Gastrocnemius medialis (tissue), 4 donors: ENCODE results near the gene NRXN2. TPM values are rescaled to one million over a fixed set of nuclear protein-coding genes. Genes with fewer than 3 reads are reported as not detected.

ENCODE experiments used
- ATAC-seq, 2 donors: fragments of 150-250 bp; one replicate each; pipeline ENCODE4 v1.9.1; 2016
- DNase-seq, 2 donors: peaks; one replicate each; pipeline ENCODE4 v3.0.0-alpha.2; 2019
- H3K27ac ChIP-seq, 4 donors: fragments of 200-600 bp; sonication (generic); 1 replicate in 1 of 4; 2 replicates in 3 of 4; pipeline ENCODE4 v1.5.1; 2016 to 2018; ENCODE audit warnings: mild to moderate bottlenecking in 2 of 4, moderate library complexity in 1 of 4
- H3K27me3 ChIP-seq, 3 donors: fragments of 200-600 bp; sonication (generic) in 2 of 3; 1 replicate in 1 of 3; 2 replicates in 2 of 3; pipeline versions ENCODE4 v1.5.1 to v1.6.0; 2016 to 2019; ENCODE audit warnings: mild to moderate bottlenecking in 1 of 3, moderate library complexity in 1 of 3
- H3K36me3 ChIP-seq, 2 donors: fragments of 200-600 bp; sonication (generic) in 1 of 2; one replicate each; pipeline ENCODE4 v1.5.1; 2017 to 2018
- H3K4me1 ChIP-seq, 2 donors: fragments of 200-600 bp; sonication (generic) in 1 of 2; one replicate each; pipeline ENCODE4 v1.5.1; 2016 to 2017; ENCODE audit warnings: mild to moderate bottlenecking in 2 of 2
- H3K4me3 ChIP-seq, 4 donors: fragments of 200-600 bp; sonication (generic) in 3 of 4; 1 replicate in 1 of 4; 2 replicates in 3 of 4; pipeline ENCODE4 v1.5.1; 2016 to 2019; ENCODE audit warnings: mild to moderate bottlenecking in 2 of 4
- H3K9me3 ChIP-seq, 3 donors: fragments of 200-600 bp; sonication (generic) in 2 of 3; 1 replicate in 1 of 3; 2 replicates in 2 of 3; pipeline ENCODE4 v1.5.1; 2016 to 2019
- CTCF ChIP-seq, 5 experiments: fragments of 450-650 bp in 3 of 5; fragments of 200-600 bp in 2 of 5; sonication (generic) in 2 of 5; IDR thresholded peaks in 4 of 5; conservative IDR thresholded peaks in 1 of 5; 1 replicate in 4 of 5; 2 replicates in 1 of 5; pipeline ENCODE4 v1.5.1; 2016 to 2019; ENCODE audit warnings: antibody characterized with exemption in 5 of 5, mild to moderate bottlenecking in 3 of 5, moderate library complexity in 3 of 5
- POLR2A ChIP-seq, 2 donors: fragments of 450-650 bp; IDR thresholded peaks; one replicate each; pipeline ENCODE4 v1.6.1; 2017; ENCODE audit warnings: antibody characterized with exemption in 2 of 2, mild to moderate bottlenecking in 2 of 2, moderate library complexity in 2 of 2
- in situ Hi-C, 4 donors: fragments of 200-750 bp; cut with MboI; loops; one replicate each; pipeline versions ENCODE4 v1.15.0 to v1.8.0; 2017; ENCODE audit warnings: low sequenced_read_pairs in 4 of 4
- intact Hi-C: fragments of 100-400 bp; cut with DNase I; formaldehyde crosslinking; loops from one replicate; pipeline ENCODE4 v1.15.1; 2023; ENCODE audit warnings: low total_unique reads
- total RNA-seq, 4 donors: library from RNA; depleted of rRNA; stranded (reverse); fragments of >200 nt; gene quantifications; one replicate each; pipeline versions ENCODE4 v1.1.0 to v1.2.3, GENCODE V29; 2016

NRXN2 gene
- total RNA-seq, 4 donors from 2014 or later, result 0.15 to 6.2 (median 1.8) TPM

GRCh38 chr11:64717268-64717578 lies 5.8 kb downstream of the NRXN2 start:
- ATAC-seq, result no peak
- TF ChIP-seq POLR2A (IDR thresholded peaks at IDR 0.05), result no peak
- TF ChIP-seq CTCF (IDR thresholded peaks at IDR 0.05 in 4 of 5, conservative IDR thresholded peaks at IDR 0.05 in 1 of 5), result no peak
- intact Hi-C loops (no loop called here), in situ Hi-C loops (no loop called here)
- Histone ChIP-seq H3K4me3 (no peak overlapping the region), H3K27me3 (peaks cover 37 to 57% (median 50%) of the 10 kb centered on the region in 3 donors), H3K27ac (no peak overlapping the region), H3K4me1 (no peaks in the 10 kb centered on the region), H3K36me3 (no peaks in the 10 kb centered on the region), H3K9me3 (no peaks in the 10 kb centered on the region)
- DNase-seq, result no peak

- Histone ChIP-seq H3K27ac (no peak overlapping the region), H3K9me3 (no peaks in the 10 kb centered on the region), H3K4me3 (no peak overlapping the region), H3K4me1 (no peaks in the 10 kb centered on the region), H3K36me3 (no peaks in the 10 kb centered on the region), H3K27me3 (peaks cover 43 to 59% (median 50%) of the 10 kb centered on the region in 3 donors)
- ATAC-seq (no peak), DNase-seq (no peak)
- TF ChIP-seq CTCF (IDR thresholded peaks at IDR 0.05 in 4 of 5, conservative IDR thresholded peaks at IDR 0.05 in 1 of 5), result no peak
- TF ChIP-seq POLR2A (IDR thresholded peaks at IDR 0.05), result no peak
- intact Hi-C loops, result no loop called here
- in situ Hi-C loops, result no loop called here
Measured at GRCh38 chr11:64716473-64717267, 6.3 kb downstream of the NRXN2 start.

GRCh38 chr11:64715756-64716472 lies 7.1 kb downstream of the NRXN2 start:
- intact Hi-C loops, result no loop called here
- DNase-seq, result no peak

GRCh38 chr11:64715110-64715509 lies 7.9 kb downstream of the NRXN2 start:
- intact Hi-C loops, result no loop called here
- ATAC-seq, result no peak
- no peaks in the 10 kb centered on the region for H3K4me1 ChIP-seq
- no peak for DNase-seq
- H3K9me3 ChIP-seq, result no peaks in the 10 kb centered on the region
- no peak overlapping the region for H3K27ac ChIP-seq
- peaks cover 52 to 71% (median 57%) of the 10 kb centered on the region in 3 donors for H3K27me3 ChIP-seq
- no peak overlapping the region for H3K4me3 ChIP-seq
- TF ChIP-seq CTCF (IDR thresholded peaks at IDR 0.05 in 4 of 5, conservative IDR thresholded peaks at IDR 0.05 in 1 of 5) (no peak), POLR2A (IDR thresholded peaks at IDR 0.05) (no peak)
- H3K36me3 ChIP-seq, result no peaks in the 10 kb centered on the region
- in situ Hi-C loops, result no loop called here

More at GRCh38 chr11:64715756-64716472, 7.1 kb downstream of the NRXN2 start:
- Histone ChIP-seq H3K4me1 (no peaks in the 10 kb centered on the region), H3K27me3 (peaks cover 49 to 63% (median 56%) of the 10 kb centered on the region in 3 donors), H3K36me3 (no peaks in the 10 kb centered on the region), H3K27ac (no peak overlapping the region), H3K4me3 (no peak overlapping the region), H3K9me3 (no peaks in the 10 kb centered on the region)
- in situ Hi-C loops, result no loop called here
- TF ChIP-seq POLR2A (IDR thresholded peaks at IDR 0.05) (no peak), CTCF (IDR thresholded peaks at IDR 0.05 in 4 of 5, conservative IDR thresholded peaks at IDR 0.05 in 1 of 5) (no peak)
- no peak for ATAC-seq
